Measurements from ENCODE around the gene PLCB1.
"Not testable (repeated sequence)": the region's sequence is repeated elsewhere in the genome, so short reads cannot be mapped to it uniquely, and the experiment has no call there.

The PLCB1 gene

GRCh38 chr20:8803941-8804340 is 671.9 kb downstream of the PLCB1 start:
- no peak for DNase-seq

GRCh38 chr20:8805737-8806442 is 673.8 kb downstream of the PLCB1 start:
- no peak for DNase-seq

- DNase-seq, result no peak
Measured at GRCh38 chr20:8807480-8808201, 675.6 kb downstream of the PLCB1 start.

- no peak for DNase-seq
Measured at GRCh38 chr20:8808202-8808535, 676.1 kb downstream of the PLCB1 start.

GRCh38 chr20:8809107-8809953 is 677.3 kb downstream of the PLCB1 start:
- DNase-seq, result no peak

- DNase-seq, result no peak
Measured at GRCh38 chr20:8811801-8812594, 679.9 kb downstream of the PLCB1 start.

GRCh38 chr20:8812817-8813216 is 680.8 kb downstream of the PLCB1 start:
- DNase-seq, result no peak

GRCh38 chr20:8815208-8815607 is 683.1 kb downstream of the PLCB1 start:
- no peak for DNase-seq

GRCh38 chr20:8829256-8829655 is 697.2 kb downstream of the PLCB1 start:
- DNase-seq, result no peak

GRCh38 chr20:8834294-8834693 is 702.2 kb downstream of the PLCB1 start:
- DNase-seq, result not testable (repeated sequence)

- DNase-seq, result no peak
Measured at GRCh38 chr20:8834851-8835250, 702.8 kb downstream of the PLCB1 start.

GRCh38 chr20:8837396-8837795 is 705.3 kb downstream of the PLCB1 start:
- no peak for DNase-seq

GRCh38 chr20:8842525-8842924 is 710.5 kb downstream of the PLCB1 start:
- DNase-seq, result no peak

GRCh38 chr20:8844179-8844578 is 712.1 kb downstream of the PLCB1 start:
- no peak for DNase-seq

- no peak for DNase-seq
Measured at GRCh38 chr20:8849990-8850389, 717.9 kb downstream of the PLCB1 start.

- DNase-seq, result no peak
Measured at GRCh38 chr20:8851446-8851845, 719.4 kb downstream of the PLCB1 start.

- not testable (repeated sequence) for DNase-seq
Measured at GRCh38 chr20:8851919-8852318, 719.9 kb downstream of the PLCB1 start.

GRCh38 chr20:8853211-8853610 is 721.1 kb downstream of the PLCB1 start:
- DNase-seq, result not testable (repeated sequence)

- no peak for DNase-seq
Measured at GRCh38 chr20:8853805-8854338, 721.8 kb downstream of the PLCB1 start.

GRCh38 chr20:8854571-8854970 is 722.5 kb downstream of the PLCB1 start:
- DNase-seq, result no peak

GRCh38 chr20:8855315-8855714 is 723.2 kb downstream of the PLCB1 start:
- DNase-seq, result no peak

GRCh38 chr20:8856668-8857067 is 724.6 kb downstream of the PLCB1 start:
- DNase-seq, result no peak

Measured in GOT3 (cell line).